ENCODE measurements around the gene SMAD3. TPM values are rescaled to one million over a fixed set of nuclear protein-coding genes. Genes with fewer than 3 reads are reported as not detected.

The SMAD3 gene
- total and polyA plus RNA-seq, 2 of the 4 experiments (the other 2 are of a cell fraction) = 71.0 to 177 TPM

- peaks cover 41% of the 10 kb centered on the region for H4K20me1 ChIP-seq (ENCODE audit: insufficient read depth, low read length)
Observed at GRCh38 chr15:67161881-67162280, 96.5 kb downstream of the SMAD3 start.

More at GRCh38 chr15:67161881-67162280, 96.5 kb downstream of the SMAD3 start:
- no peaks in the 10 kb centered on the region for H3K27me3 ChIP-seq (ENCODE audit: control insufficient read depth, insufficient read depth, low read length)
- H2AK5ac ChIP-seq (ENCODE audit: low read depth, low read length) = peak overlapping the region; percentile 77
- ATAC-seq (ENCODE audit: low read depth) (no peak), DNase-seq (no peak)
- H4K8ac ChIP-seq (ENCODE audit: low read depth in 2 of 2, low read length in 2 of 2) = peak overlapping the region; percentile 10 to 34; a peak in 1 of 4 replicates
- peak overlapping the region; percentile 6; the same call in 1 of the 2 replicates for H3K18ac ChIP-seq (ENCODE audit: low read depth, low read length)
- H3K4ac ChIP-seq (ENCODE audit: low read depth, low read length) = peak overlapping the region; percentile 66
- H3K27ac ChIP-seq (ENCODE audit: insufficient read depth, low read length) = peak overlapping the region; percentile 32; the same call in 1 of the 2 replicates
- intact Hi-C loops (cut with micrococcal nuclease) = no loop called here
- TF ChIP-seq POLR2A (IDR thresholded peaks at IDR 0.05; ENCODE audit: low read depth, low read length) = no peak
- TF ChIP-seq BHLHE40 (IDR thresholded peaks at IDR 0.05; ENCODE audit: low read depth, low read length) = no peak
- no peak for TF ChIP-seq RCOR1 (IDR thresholded peaks at IDR 0.05; ENCODE audit: insufficient replicate concordance, low read length)
- TF ChIP-seq MXI1 (IDR thresholded peaks at IDR 0.05; ENCODE audit: borderline replicate concordance, low read depth, low read length) = no peak
- no peak for TF ChIP-seq CHD1 (IDR thresholded peaks at IDR 0.05; ENCODE audit: low read depth, low read length)
- TF ChIP-seq CEBPB (IDR thresholded peaks at IDR 0.05; ENCODE audit: low read depth, low read length) = no peak
- peak overlapping the region; percentile 20 for H2AK9ac ChIP-seq (replicated peaks; ENCODE audit: low read depth, low read length, poor library complexity)
- POLR2A ChIA-PET (ENCODE audit: unreplicated experiment) = interaction anchor here (0.6 to 1.3 kb wide), 2 partner anchors 11 to 45 kb away, joined by 3 to 6 read pairs; no protein-coding TSS in a partner anchor
- H2BK120ac ChIP-seq (ENCODE audit: low read depth, low read length) = 0 out of 2 replicates have a peak overlapping the region, but pooled peaks have one; percentile 36
- H3K4me1 ChIP-seq (ENCODE audit: control insufficient read depth, insufficient read depth, low read length) = peaks cover 51% of the 10 kb centered on the region
- no peak overlapping the region for H3K4me3 ChIP-seq (ENCODE audit: insufficient read depth, low read depth, low read length)
- no peak overlapping the region for H3K9ac ChIP-seq (ENCODE audit: low read depth, low read length)
- peak overlapping the region; percentile 45 for H2BK5ac ChIP-seq (ENCODE audit: low read depth, low read length, poor library complexity, severe bottlenecking)
- H2BK20ac ChIP-seq (ENCODE audit: low read depth, low read length) = no peak overlapping the region
- peak overlapping the region; percentile 18; the same call in 1 of the 3 replicates for H2BK15ac ChIP-seq (ENCODE audit: low read depth, low read length)
- no peak overlapping the region for H4K5ac ChIP-seq (ENCODE audit: low read depth, low read length)
- no TSS peak for BruUV-seq (replicated peaks)
- no CpG with 5 or more reads among the region's 4 CpGs for WGBS, 2 experiments (ENCODE audit: extremely low coverage in 2 of 2, insufficient read length in 1 of 2)
- H3K56ac ChIP-seq (ENCODE audit: extremely low read depth, insufficient read depth, low read length) = no peak overlapping the region
- peak overlapping the region; percentile 28; the same call in 1 of the 2 replicates for H4K91ac ChIP-seq (ENCODE audit: insufficient read depth, low read depth, low read length)
- no peak overlapping the region for H3K4me2 ChIP-seq (ENCODE audit: low read depth, low read length)
- CTCF ChIA-PET = interaction anchor here (0.6 kb wide), 1 partner anchor 215 kb away, joined by 3 read pairs; no protein-coding TSS in a partner anchor
- H3K14ac ChIP-seq (replicated peaks; ENCODE audit: low read depth, low read length) = peak overlapping the region; percentile 77; the same call in 1 of the 2 replicates
- in situ Hi-C loops (cut with MboI; ENCODE audit: low sequenced_read_pairs) = no loop called here
- H3K9me1 ChIP-seq (ENCODE audit: insufficient read depth, low read length) = peaks cover 58% of the 10 kb centered on the region
- peaks cover 37 to 91% of the 10 kb centered on the region in 2 experiments for H3K79me1 ChIP-seq (ENCODE audit: low read depth in 1 of 2, low read length in 2 of 2)
- H3K9me3 ChIP-seq (ENCODE audit: control insufficient read depth, insufficient read depth, low read length) = no peaks in the 10 kb centered on the region
- peaks cover 53% of the 10 kb centered on the region for H3K36me3 ChIP-seq (ENCODE audit: control insufficient read depth, insufficient read depth, low read length)
- peak overlapping the region; percentile 44; the same call in 1 of the 2 replicates for H3K23ac ChIP-seq (ENCODE audit: low read depth, low read length)
- H2AFZ ChIP-seq (replicated peaks; ENCODE audit: low read length, poor library complexity) = peak overlapping the region; percentile 39
- dilution Hi-C loops (cut with HindIII; ENCODE audit: low sequenced_read_pairs, unreplicated experiment) = no loop called here
